Stimulated activated CD8-positive, alpha-beta memory T cell treated with anti-CD3 and anti-CD28 coated beads, Interleukin-2, amount 100 ng/mL, for 48 hours (primary cell): Measurements from ENCODE around the gene INTS11.

Source experiments
- DNase-seq, 2 donors: peaks; one replicate each; pipeline ENCODE4 v3.0.0-alpha.2; 2020; ENCODE audit warnings: low read depth in 2 of 2

INTS11 gene

GRCh38 chr1:1299686-1300351 is 24.6 kb downstream of the INTS11 start:
- DNase-seq, result no peak

- DNase-seq, result no peak
Measured at GRCh38 chr1:1298861-1299685, 25.4 kb downstream of the INTS11 start.

GRCh38 chr1:1297802-1298424 is 26.5 kb downstream of the INTS11 start:
- DNase-seq, result no peak

- DNase-seq, result no peak
Measured at GRCh38 chr1:1296070-1297061, 28.1 kb downstream of the INTS11 start.

- DNase-seq, result no peak
Measured at GRCh38 chr1:1295154-1295923, 29.1 kb downstream of the INTS11 start.

- no peak for DNase-seq
Measured at GRCh38 chr1:1294250-1294890, 30.1 kb downstream of the INTS11 start.

- DNase-seq, result no peak
Measured at GRCh38 chr1:1293263-1294249, 30.9 kb downstream of the INTS11 start.

GRCh38 chr1:1292851-1293250 is 31.6 kb downstream of the INTS11 start:
- no peak for DNase-seq

GRCh38 chr1:1292442-1292779 is 32.0 kb downstream of the INTS11 start:
- DNase-seq, result no peak

GRCh38 chr1:1291548-1292441 is 32.7 kb downstream of the INTS11 start:
- no peak for DNase-seq

- DNase-seq, result no peak
Measured at GRCh38 chr1:1291023-1291528, 33.4 kb downstream of the INTS11 start.

GRCh38 chr1:1290238-1290731 is 34.2 kb downstream of the INTS11 start:
- DNase-seq, result peak in 1 of 2 donors; percentile 51

- DNase-seq, result no peak
Measured at GRCh38 chr1:1287288-1288110, 37.0 kb downstream of the INTS11 start.

- no peak for DNase-seq
Measured at GRCh38 chr1:1286313-1287261, 37.9 kb downstream of the INTS11 start.

- no peak for DNase-seq
Measured at GRCh38 chr1:1285611-1286311, 38.7 kb downstream of the INTS11 start.
